Measurements from ENCODE around the gene TMC7. TPM values are rescaled to one million over a fixed set of nuclear protein-coding genes. Genes with fewer than 3 reads are reported as not detected.

Gene TMC7
- total and polyA plus RNA-seq, 2 of the 13 experiments (the other 11 are each of a cell fraction or from before 2014, with no cell fraction given), result 1.2 to 5.1 TPM

- TF ChIP-seq ZBTB43 (CRISPR knock-in tag; conservative IDR thresholded peaks at IDR 0.05) (peak; percentile 26; the same call in 1 of the 2 replicates), ZNF280B (CRISPR knock-in tag; IDR thresholded peaks at IDR 0.05; ENCODE audit: borderline replicate concordance) (no peak), ZNF335 (CRISPR knock-in tag; IDR thresholded peaks at IDR 0.05) (peak; percentile 73; the same call in 1 of the 2 replicates), POLR2G (IDR thresholded peaks at IDR 0.05; ENCODE audit: low read depth, low read length) (no peak), ZNF879 (CRISPR knock-in tag; IDR thresholded peaks at IDR 0.05) (no peak), PCBP2 (optimal IDR thresholded peaks at IDR 0.05; ENCODE audit: low read depth, low read length, poor library complexity, severe bottlenecking) (no peak), RFX3 (CRISPR knock-in tag; IDR thresholded peaks at IDR 0.05) (no peak), TBL1XR1 (IDR thresholded peaks at IDR 0.05; ENCODE audit: borderline replicate concordance, low read length, partially characterized antibody) (no peak), FOXA3 (CRISPR knock-in tag; IDR thresholded peaks at IDR 0.05) (peak; percentile 44), FOXO1 (CRISPR knock-in tag; IDR thresholded peaks at IDR 0.05) (peak; percentile 31; the same call in 1 of the 2 replicates), ZSCAN12 (CRISPR knock-in tag; IDR thresholded peaks at IDR 0.05) (0 out of 2 replicates have a peak, but pooled peaks have one; percentile 9), DPF2 (CRISPR knock-in tag; IDR thresholded peaks at IDR 0.05; ENCODE audit: borderline replicate concordance, low read depth) (no peak), ZNF616 (CRISPR knock-in tag; IDR thresholded peaks at IDR 0.05; ENCODE audit: low read depth) (no peak), ATF7 (IDR thresholded peaks at IDR 0.05) (no peak), ATF7 (CRISPR knock-in tag; IDR thresholded peaks at IDR 0.05) (no peak), NCOA5 (CRISPR knock-in tag; IDR thresholded peaks at IDR 0.05) (no peak), ZNF549 (CRISPR knock-in tag; IDR thresholded peaks at IDR 0.05) (no peak), ZNF235 (CRISPR knock-in tag; IDR thresholded peaks at IDR 0.05; ENCODE audit: borderline replicate concordance) (no peak), WIZ (CRISPR knock-in tag; IDR thresholded peaks at IDR 0.05) (no peak), GABPB1 (CRISPR knock-in tag; IDR thresholded peaks at IDR 0.05) (0 out of 2 replicates have a peak, but pooled peaks have one; percentile 21), TSC22D2 (CRISPR knock-in tag; IDR thresholded peaks at IDR 0.05; ENCODE audit: borderline replicate concordance) (peak; percentile 74; the same call in 1 of the 2 replicates), MXD4 (CRISPR knock-in tag; IDR thresholded peaks at IDR 0.05) (0 out of 2 replicates have a peak, but pooled peaks have one; percentile 58)
- TF ChIP-seq, protein P1, sequence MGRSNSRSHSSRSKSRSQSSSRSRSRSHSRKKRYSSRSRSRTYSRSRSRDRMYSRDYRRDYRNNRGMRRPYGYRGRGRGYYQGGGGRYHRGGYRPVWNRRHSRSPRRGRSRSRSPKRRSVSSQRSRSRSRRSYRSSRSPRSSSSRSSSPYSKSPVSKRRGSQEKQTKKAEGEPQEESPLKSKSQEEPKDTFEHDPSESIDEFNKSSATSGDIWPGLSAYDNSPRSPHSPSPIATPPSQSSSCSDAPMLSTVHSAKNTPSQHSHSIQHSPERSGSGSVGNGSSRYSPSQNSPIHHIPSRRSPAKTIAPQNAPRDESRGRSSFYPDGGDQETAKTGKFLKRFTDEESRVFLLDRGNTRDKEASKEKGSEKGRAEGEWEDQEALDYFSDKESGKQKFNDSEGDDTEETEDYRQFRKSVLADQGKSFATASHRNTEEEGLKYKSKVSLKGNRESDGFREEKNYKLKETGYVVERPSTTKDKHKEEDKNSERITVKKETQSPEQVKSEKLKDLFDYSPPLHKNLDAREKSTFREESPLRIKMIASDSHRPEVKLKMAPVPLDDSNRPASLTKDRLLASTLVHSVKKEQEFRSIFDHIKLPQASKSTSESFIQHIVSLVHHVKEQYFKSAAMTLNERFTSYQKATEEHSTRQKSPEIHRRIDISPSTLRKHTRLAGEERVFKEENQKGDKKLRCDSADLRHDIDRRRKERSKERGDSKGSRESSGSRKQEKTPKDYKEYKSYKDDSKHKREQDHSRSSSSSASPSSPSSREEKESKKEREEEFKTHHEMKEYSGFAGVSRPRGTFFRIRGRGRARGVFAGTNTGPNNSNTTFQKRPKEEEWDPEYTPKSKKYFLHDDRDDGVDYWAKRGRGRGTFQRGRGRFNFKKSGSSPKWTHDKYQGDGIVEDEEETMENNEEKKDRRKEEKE (IDR thresholded peaks at IDR 0.05), result no peak
- TF ChIP-seq, protein P2, sequence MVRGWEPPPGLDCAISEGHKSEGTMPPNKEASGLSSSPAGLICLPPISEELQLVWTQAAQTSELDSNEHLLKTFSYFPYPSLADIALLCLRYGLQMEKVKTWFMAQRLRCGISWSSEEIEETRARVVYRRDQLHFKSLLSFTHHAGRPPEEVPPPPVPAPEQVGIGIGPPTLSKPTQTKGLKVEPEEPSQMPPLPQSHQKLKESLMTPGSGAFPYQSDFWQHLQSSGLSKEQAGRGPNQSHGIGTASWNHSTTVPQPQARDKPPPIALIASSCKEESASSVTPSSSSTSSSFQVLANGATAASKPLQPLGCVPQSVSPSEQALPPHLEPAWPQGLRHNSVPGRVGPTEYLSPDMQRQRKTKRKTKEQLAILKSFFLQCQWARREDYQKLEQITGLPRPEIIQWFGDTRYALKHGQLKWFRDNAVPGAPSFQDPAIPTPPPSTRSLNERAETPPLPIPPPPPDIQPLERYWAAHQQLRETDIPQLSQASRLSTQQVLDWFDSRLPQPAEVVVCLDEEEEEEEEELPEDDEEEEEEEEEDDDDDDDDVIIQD (CRISPR knock-in tag; IDR thresholded peaks at IDR 0.05; ENCODE audit: low read depth), result no peak
Observed at GRCh38 chr16:18969050-18969854, 14.5 kb upstream of the TMC7 start (continued).
